Large intestine (tissue), 3 donors: ENCODE data around the gene CCL1. TPM values are rescaled to one million over a fixed set of nuclear protein-coding genes. Genes with fewer than 3 reads are reported as not detected.

ENCODE experiments used
- DNase-seq, 2 donors: peaks; one replicate each; pipeline versions ENCODE4 v3.0.0 to v3.0.0-alpha.2; 2013
- H3K27ac ChIP-seq: one replicate; pipeline ENCODE4 v1.5.1; 2013; ENCODE audit warnings: low read length
- H3K27me3 ChIP-seq: 2 replicates; pipeline ENCODE4 v1.6.1; 2013; ENCODE audit warnings: low read length; ENCODE audit not compliant: control insufficient read depth, insufficient read depth
- H3K36me3 ChIP-seq: 2 replicates; pipeline ENCODE4 v1.6.1; 2013; ENCODE audit warnings: low read length; ENCODE audit not compliant: control insufficient read depth, insufficient read depth
- H3K4me1 ChIP-seq: one replicate; pipeline ENCODE4 v1.6.1; 2013; ENCODE audit warnings: low read length; ENCODE audit not compliant: control insufficient read depth, insufficient read depth
- H3K4me3 ChIP-seq: one replicate; pipeline ENCODE4 v1.5.1; 2013; ENCODE audit warnings: low read length
- H3K9me3 ChIP-seq: one replicate; pipeline ENCODE4 v1.6.1; 2013; ENCODE audit warnings: mild to moderate bottlenecking, low read depth, low read length, moderate library complexity; ENCODE audit not compliant: control insufficient read depth
- WGBS: methylation state at CpG from one replicate; pipeline ENCODE4 v1.1.5; 2013; ENCODE audit warnings: low lambda C conversion rate; ENCODE audit not compliant: insufficient coverage; 5-methylcytosine and 5-hydroxymethylcytosine counted together
- polyA plus RNA-seq: library from polyadenylated mRNA; unstranded; fragments of 120-200 nt; gene quantifications from one replicate; pipeline ENCODE4 v1.2.1, GENCODE V29; 2013

CCL1 gene
- polyA plus RNA-seq, 1 donor, result not detected

DNA sequence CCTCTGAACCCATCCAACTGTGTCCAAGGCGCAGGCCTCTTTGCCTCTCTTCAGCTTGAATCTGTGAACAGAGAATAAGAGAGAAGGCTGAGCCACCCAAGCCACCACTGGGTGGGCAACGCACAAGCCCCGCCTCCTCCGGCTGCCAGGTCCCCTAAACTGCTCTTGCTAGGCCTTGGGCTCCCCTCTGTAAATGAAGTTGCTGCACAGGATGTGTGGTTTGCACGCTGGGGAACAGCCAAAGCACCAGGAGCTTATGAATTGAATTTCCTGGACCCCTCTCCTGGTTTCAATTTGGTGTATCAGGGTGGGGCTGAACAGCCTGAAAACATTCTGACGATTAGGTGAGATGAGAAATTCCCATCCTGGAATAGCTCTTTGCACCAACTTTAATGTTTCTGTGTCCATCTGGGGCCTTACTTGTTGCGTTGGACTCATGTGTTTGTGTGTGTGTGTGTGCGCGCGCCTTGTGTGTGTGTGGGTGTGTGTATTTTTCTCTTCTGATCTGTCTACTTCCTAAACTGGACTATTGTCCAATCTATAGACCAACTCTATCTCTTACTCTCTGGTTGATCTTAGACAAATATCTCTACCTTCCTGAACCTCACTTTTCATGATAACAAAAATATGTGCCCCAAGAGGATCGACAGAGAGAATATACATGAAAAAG lies 2.3 kb downstream of the CCL1 start:
- H3K9me3 ChIP-seq, result no peaks in the 10 kb centered on the region
- no peaks in the 10 kb centered on the region for H3K27me3 ChIP-seq
- H3K36me3 ChIP-seq, result no peaks in the 10 kb centered on the region
- H3K27ac ChIP-seq, result no peak overlapping the region
- H3K4me3 ChIP-seq, result no peak overlapping the region
- no peaks in the 10 kb centered on the region for H3K4me1 ChIP-seq
- no peak for DNase-seq
- no CpG with 5 or more reads among the region's 11 CpGs for whole genome bisulfite sequencing

DNA sequence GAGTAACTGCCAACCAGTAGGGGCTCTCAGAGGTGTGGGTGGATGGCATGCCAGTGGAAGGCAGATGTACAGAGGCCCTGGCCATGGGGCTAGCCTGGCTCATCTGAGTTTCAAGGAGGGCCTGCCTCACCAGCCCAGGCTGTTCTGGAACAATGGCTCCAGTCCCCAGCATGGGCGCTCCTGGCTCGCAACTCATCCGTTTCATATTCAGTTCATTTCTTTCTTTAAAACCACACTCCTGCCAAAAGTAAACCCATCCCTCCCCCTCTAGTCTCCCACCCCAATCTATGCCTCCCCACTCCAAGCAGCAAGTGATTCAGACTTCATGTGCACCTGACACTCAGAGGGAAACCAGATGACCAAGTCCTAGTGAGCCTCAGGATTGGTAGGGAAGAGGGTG lies 4.4 kb downstream of the CCL1 start:
- Histone ChIP-seq H3K27ac (no peak overlapping the region), H3K4me3 (no peak overlapping the region), H3K4me1 (no peaks in the 10 kb centered on the region), H3K27me3 (no peaks in the 10 kb centered on the region), H3K36me3 (no peaks in the 10 kb centered on the region), H3K9me3 (no peaks in the 10 kb centered on the region)
- 100% methylated on average over 2 of the region's 3 CpGs for WGBS
- DNase-seq, result no peak

DNA sequence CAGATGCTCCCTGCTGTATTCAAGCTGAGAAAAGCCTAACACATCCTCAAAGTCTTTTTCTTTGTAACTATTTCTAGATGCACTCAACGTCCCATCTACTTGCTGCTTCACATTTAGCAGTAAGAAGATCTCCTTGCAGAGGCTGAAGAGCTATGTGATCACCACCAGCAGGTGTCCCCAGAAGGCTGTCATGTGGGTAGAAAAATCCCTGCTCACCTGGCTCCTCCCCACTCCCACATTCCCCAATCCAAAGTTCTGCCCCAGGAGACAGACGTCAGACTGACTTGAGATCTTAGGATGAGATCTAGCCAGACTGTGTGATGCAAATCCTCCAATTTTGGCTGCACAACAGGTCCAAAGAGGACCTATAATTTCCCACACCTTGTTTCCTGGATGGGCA lies 5.6 kb downstream of the CCL1 start:
- WGBS, result no CpG with 5 or more reads among the region's 2 CpGs
- no peak for DNase-seq
- no peaks in the 10 kb centered on the region for H3K4me1 ChIP-seq
- no peak overlapping the region for H3K27ac ChIP-seq
- no peaks in the 10 kb centered on the region for H3K9me3 ChIP-seq
- no peaks in the 10 kb centered on the region for H3K27me3 ChIP-seq
- no peaks in the 10 kb centered on the region for H3K36me3 ChIP-seq
- H3K4me3 ChIP-seq, result no peak overlapping the region

DNA sequence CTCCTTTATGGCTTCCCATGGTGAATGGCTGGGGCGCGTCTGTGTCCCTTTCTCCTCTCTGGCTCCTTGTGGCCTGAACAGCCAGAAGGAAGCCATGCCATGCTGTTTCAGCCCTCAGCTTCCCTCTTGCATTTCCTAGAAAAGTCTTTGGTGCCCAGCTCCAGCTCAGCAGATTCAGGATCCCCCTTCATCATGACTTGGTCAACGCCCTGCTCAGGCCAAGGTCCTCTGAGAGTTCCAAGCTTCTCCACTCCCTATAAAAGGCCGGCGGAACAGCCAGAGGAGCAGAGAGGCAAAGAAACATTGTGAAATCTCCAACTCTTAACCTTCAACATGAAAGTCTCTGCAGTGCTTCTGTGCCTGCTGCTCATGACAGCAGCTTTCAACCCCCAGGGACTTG lies 6.8 kb downstream of the CCL1 start, which contains the start of gene CCL13:
Gene CCL13, plus strand, starts transcription at position 287 of the 400 bp plus-strand sequence. Its CDS starts 47 bp downstream, at position 334.
- H3K9me3 ChIP-seq, result no peaks in the 10 kb centered on the region
- no peak within 1 kb of the TSS for H3K27ac ChIP-seq
- no peaks in the 10 kb centered on the region for H3K27me3 ChIP-seq

DNA sequence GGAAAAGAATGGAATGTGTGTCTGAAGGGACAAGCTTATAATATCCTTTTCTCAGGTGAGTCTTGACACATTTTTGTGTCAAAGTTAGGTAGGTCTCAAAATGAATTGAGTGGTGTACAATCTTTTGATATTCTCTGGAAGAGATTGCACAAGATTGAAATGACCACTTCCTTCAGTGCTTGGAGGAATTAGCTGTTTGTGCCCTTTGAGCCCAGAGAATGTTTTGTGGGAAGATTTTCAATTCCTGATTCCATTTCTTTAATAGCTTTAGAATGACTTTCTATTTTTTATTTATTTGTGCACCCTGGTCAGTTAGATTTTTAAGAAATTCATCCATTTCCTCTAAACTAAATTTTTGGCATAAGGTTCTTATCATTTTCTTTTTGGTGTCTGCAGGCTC lies 8.4 kb downstream of the CCL1 start:
- DNase-seq, result no peak
- Histone ChIP-seq H3K27ac (no peak overlapping the region), H3K9me3 (no peaks in the 10 kb centered on the region)

More for the DNA sequence above, 6.8 kb downstream of the CCL1 start, which contains the start of gene CCL13:
- no peak for DNase-seq
- no CpG with 5 or more reads among the region's 5 CpGs for WGBS
- Histone ChIP-seq H3K4me1 (no peaks in the 10 kb centered on the region), H3K36me3 (no peaks in the 10 kb centered on the region), H3K4me3 (no peak within 1 kb of the TSS)

DNA sequence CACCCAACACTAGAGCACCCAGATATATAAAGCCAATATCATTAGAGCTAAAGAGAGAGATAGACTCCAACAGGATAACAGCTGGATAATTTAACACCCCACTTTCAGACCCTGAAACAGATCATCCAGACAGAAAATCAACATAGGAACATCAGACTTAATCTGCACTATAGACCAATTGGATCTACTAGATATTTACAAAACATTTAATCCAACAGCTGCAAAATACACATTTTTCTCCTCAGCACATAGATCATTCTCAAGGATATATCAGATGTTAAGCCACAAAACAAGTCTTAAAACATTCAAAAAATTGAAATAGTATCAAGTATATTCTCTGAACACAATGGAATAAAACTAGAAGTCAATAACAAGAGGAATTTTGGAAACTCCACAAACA lies 10.8 kb downstream of the CCL1 start:
- Histone ChIP-seq H3K27ac (no peak overlapping the region), H3K4me1 (no peaks in the 10 kb centered on the region), H3K9me3 (no peaks in the 10 kb centered on the region), H3K36me3 (no peaks in the 10 kb centered on the region), H3K4me3 (no peak overlapping the region), H3K27me3 (peaks cover 4% of the 10 kb centered on the region)
- DNase-seq, result no peak

More for the DNA sequence above, 8.4 kb downstream of the CCL1 start:
- H3K4me3 ChIP-seq, result no peak overlapping the region
- no peaks in the 10 kb centered on the region for H3K27me3 ChIP-seq
- H3K36me3 ChIP-seq, result no peaks in the 10 kb centered on the region
- no peaks in the 10 kb centered on the region for H3K4me1 ChIP-seq

DNA sequence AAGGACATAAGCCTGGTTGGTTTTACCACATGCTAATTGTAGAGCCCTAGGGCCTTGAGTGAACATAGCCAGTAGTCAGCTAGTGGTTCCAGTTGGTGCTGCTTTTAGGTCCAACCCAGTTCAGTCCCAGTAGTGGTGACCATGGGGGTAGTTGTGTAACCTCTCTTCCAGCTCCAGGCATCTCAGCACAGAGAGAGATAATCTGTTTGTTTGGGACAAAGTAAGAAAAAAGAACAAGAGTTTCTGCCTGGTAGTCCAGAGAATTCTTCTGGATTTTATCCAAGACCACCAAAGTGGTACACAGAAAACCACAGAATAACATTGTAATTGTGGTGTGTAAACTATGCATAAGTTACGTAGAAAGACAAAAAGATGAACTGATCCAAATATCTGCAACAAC lies 11.9 kb downstream of the CCL1 start:
- no peak for DNase-seq
- no peak overlapping the region for H3K27ac ChIP-seq
- H3K9me3 ChIP-seq, result no peaks in the 10 kb centered on the region

DNA sequence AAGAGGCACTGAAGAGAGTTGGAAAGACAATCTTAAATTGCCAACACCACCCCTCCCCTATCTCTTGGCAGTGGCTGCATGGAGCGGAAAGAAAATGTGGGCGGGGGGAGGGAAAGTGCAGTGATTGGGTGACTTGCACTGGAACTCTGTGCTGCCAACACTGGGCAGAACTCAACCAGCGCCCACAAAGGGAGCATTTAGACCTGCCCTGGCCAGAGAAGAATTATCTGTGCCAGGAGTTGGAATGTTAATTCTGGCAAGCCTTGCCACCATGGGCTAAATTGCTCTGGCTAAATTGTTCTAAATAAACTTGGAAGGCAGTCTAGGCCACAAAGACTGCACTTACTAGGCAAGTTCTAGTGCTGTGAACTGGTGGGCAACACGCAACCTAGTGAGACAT lies 13.3 kb downstream of the CCL1 start:
- H3K4me3 ChIP-seq, result no peak overlapping the region

More for the DNA sequence above, 11.9 kb downstream of the CCL1 start:
- Histone ChIP-seq H3K4me3 (no peak overlapping the region), H3K27me3 (peaks cover 4% of the 10 kb centered on the region), H3K36me3 (no peaks in the 10 kb centered on the region), H3K4me1 (no peaks in the 10 kb centered on the region)
- WGBS, result 89% methylated on average over 1 of the region's 1 CpG

DNA sequence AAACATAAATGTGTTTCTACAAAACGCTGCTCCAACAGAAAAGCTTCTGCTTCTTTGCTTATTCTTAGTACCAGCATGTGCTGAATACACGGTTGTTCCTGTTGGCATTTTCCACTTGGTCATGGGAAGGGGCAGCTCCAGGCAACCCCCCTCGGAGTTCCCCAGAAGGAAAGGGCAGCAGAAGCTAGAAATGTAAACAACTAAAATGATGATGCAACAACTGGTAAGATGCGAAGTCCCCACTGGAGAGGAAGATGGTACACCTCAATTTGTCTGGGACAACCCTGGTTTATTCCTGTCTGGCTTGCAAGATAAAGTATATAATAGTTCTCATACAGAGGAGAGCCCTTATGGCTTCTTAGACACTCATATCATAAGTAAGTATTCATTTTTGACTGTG lies 16.0 kb downstream of the CCL1 start:
- DNase-seq, result no peak
- H3K9me3 ChIP-seq, result no peaks in the 10 kb centered on the region
- H3K4me3 ChIP-seq, result no peak overlapping the region
- no CpG with 5 or more reads among the region's 4 CpGs for WGBS
- H3K27me3 ChIP-seq, result peaks cover 4% of the 10 kb centered on the region
- no peak overlapping the region for H3K27ac ChIP-seq
- no peaks in the 10 kb centered on the region for H3K36me3 ChIP-seq
- no peaks in the 10 kb centered on the region for H3K4me1 ChIP-seq

More for the DNA sequence above, 13.3 kb downstream of the CCL1 start:
- Histone ChIP-seq H3K36me3 (no peaks in the 10 kb centered on the region), H3K4me1 (no peaks in the 10 kb centered on the region), H3K27me3 (peaks cover 4% of the 10 kb centered on the region), H3K27ac (no peak overlapping the region), H3K9me3 (no peaks in the 10 kb centered on the region)
- no peak for DNase-seq
- no CpG with 5 or more reads among the region's 4 CpGs for whole genome bisulfite sequencing

DNA sequence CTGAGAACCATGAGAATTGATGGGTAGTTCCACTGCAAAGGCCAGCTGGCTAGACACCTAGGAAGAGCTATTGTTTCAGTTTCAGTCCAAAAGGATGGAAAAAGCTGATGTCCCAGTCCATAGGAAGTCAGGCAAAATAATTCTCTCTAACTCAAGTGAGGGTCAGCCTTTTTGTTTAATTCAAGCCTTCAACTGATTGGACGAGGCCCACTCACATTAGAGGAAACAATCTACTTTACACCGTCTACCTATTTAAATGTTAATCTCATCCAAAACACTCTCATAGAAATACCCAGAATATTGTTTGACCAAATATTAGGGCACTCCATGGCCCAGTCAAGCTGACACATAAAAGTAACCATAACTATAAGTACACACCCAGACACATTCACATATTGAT lies 21.1 kb downstream of the CCL1 start:
- no peak overlapping the region for H3K4me3 ChIP-seq
- DNase-seq, result no peak
- H3K36me3 ChIP-seq, result no peaks in the 10 kb centered on the region
- no peaks in the 10 kb centered on the region for H3K27me3 ChIP-seq
- no peaks in the 10 kb centered on the region for H3K9me3 ChIP-seq
- no peak overlapping the region for H3K27ac ChIP-seq
- 83% methylated on average over 1 of the region's 2 CpGs for WGBS
- H3K4me1 ChIP-seq, result no peaks in the 10 kb centered on the region

DNA sequence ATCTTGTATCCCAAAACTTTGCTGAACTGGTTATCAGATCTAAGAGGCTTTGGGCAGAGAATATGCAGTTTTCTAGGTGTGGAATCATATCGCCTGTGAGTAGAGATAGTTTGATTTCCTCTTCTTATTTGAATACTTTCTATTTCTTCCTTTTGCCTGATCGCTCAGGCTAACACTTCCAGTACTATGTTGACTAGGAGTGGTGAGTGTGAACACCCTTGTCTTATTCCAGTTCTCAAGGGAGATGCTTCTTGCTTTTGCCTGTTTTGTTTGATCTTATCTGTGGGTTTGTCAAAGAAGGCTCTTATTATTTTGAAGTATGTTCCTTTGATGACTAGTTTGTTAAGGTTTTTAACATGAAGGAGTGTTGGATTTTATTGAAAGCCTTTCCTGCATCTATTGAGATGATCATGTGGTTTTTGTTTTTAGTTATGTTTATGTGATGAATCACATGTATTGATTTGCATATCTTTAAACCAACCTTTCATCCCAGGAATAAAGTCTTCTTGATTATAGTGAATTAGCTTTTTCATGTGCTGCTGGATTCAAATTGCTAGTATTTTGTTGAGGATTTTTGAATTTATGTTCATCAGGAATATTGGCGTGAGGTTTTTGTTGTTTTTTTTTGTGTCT lies 23.8 kb downstream of the CCL1 start:
- no peaks in the 10 kb centered on the region for H3K36me3 ChIP-seq
- no peaks in the 10 kb centered on the region for H3K9me3 ChIP-seq

More for the DNA sequence above, 23.8 kb downstream of the CCL1 start:
- WGBS, result no CpG with 5 or more reads among the region's 3 CpGs
- DNase-seq, result no peak
- Histone ChIP-seq H3K27ac (no peak overlapping the region), H3K4me1 (no peaks in the 10 kb centered on the region), H3K27me3 (no peaks in the 10 kb centered on the region), H3K4me3 (no peak overlapping the region)
